NB4 (cell line): ENCODE measurements around the gene MEF2C.

Experiments
- DNase-seq: peaks from one replicate; pipeline ENCODE4 v3.0.0; 2010; ENCODE audit warnings: low read depth
- H3K4me3 ChIP-seq: one replicate; pipeline ENCODE4 v1.5.1; 2011; ENCODE audit warnings: mild to moderate bottlenecking, low read depth, low read length, moderate library complexity
- MYC ChIP-seq: IDR thresholded peaks from 2 replicates; pipeline ENCODE4 v1.6.1; 2011; ENCODE audit warnings: low read depth, low read length
- POLR2A ChIP-seq: IDR thresholded peaks from 2 replicates; pipeline ENCODE4 v1.6.1; 2011; ENCODE audit warnings: mild to moderate bottlenecking; ENCODE audit not compliant: insufficient read length; ENCODE audit errors: extremely low read depth
- TF ChIP-seq, protein P1 (sequence below): IDR thresholded peaks from 2 replicates; pipeline ENCODE4 v1.6.1; 2011; ENCODE audit warnings: low read depth, low read length
- TF ChIP-seq, protein P2 (sequence below): IDR thresholded peaks from one replicate; pipeline ENCODE4 v1.5.1; 2012; ENCODE audit warnings: low read depth, low read length

MEF2C gene

DNA sequence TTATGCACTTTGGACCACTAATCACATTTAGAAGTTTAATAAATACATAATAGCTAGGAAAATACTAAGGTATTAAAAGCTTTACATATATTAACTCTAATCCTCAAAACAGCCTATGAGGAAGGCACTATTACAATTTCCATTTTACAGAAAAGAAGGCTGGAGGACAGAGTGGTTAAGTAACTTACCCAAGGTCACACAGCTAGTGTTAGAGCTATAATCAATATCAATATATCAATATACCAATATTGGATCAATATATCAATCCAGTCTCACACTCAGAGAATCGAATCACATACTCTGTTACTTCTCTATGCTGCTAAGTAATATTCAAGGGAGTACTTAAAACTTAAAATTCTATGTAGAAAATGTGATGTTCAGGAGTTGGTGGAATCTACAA is 45.2 kb downstream of the MEF2C start:
- H3K4me3 ChIP-seq, result no peak overlapping the region
- DNase-seq, result no peak
- TF ChIP-seq MYC, result no peak

DNA sequence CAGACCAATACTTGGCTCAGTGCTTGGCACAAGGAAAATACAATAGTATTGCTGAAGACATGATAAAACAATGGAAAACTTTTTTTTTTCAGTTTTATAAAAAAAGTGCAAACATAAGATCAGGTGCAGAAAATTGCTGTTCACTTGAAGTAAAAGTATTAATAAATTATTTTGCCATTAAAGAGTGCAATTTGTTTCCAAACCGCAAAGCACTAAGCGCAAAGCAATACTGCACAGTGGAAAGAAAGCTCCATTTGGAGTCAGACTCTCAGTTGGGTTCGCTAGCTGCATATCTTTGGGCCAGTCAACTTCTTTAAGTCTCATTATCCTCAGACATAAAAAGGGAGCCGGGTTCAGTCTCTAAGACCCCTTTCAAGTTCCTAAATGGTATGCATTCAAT is 45.8 kb downstream of the MEF2C start:
- no peak overlapping the region for H3K4me3 ChIP-seq
- DNase-seq, result no peak
- TF ChIP-seq POLR2A (no peak), MYC (no peak)
- TF ChIP-seq, protein P1, sequence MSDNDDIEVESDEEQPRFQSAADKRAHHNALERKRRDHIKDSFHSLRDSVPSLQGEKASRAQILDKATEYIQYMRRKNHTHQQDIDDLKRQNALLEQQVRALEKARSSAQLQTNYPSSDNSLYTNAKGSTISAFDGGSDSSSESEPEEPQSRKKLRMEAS, result no peak
- TF ChIP-seq, protein P2, sequence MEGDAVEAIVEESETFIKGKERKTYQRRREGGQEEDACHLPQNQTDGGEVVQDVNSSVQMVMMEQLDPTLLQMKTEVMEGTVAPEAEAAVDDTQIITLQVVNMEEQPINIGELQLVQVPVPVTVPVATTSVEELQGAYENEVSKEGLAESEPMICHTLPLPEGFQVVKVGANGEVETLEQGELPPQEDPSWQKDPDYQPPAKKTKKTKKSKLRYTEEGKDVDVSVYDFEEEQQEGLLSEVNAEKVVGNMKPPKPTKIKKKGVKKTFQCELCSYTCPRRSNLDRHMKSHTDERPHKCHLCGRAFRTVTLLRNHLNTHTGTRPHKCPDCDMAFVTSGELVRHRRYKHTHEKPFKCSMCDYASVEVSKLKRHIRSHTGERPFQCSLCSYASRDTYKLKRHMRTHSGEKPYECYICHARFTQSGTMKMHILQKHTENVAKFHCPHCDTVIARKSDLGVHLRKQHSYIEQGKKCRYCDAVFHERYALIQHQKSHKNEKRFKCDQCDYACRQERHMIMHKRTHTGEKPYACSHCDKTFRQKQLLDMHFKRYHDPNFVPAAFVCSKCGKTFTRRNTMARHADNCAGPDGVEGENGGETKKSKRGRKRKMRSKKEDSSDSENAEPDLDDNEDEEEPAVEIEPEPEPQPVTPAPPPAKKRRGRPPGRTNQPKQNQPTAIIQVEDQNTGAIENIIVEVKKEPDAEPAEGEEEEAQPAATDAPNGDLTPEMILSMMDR, result no peak

DNA sequence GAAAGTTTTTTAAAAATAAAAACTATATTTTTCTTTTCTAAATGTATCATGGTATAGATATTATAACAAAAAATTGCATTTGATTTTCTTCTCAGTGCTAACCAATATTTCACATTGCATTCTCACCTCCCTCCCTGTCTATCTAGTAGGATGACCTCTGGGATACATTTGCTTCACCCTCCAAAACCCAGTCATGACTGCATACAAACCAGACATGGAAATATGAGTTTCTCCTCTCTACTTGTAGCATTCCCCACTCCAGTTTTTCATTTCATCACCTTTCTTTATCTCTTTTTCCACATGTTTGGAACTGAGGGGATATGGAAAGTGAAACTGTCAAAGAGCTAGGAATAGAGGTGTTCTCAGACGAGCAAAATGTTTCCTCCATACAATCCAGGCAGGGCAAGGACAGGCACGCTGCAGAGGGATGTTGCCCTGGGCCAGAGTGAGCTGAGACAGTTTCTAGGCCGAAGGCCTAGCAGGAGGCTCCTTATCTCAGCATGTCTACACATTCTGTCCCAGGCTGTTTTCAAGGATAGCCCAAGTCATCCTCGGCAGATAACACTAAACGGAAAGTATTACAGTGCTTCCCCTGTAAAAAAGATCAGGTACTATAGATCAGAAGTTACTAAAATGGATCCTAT is 46.7 kb downstream of the MEF2C start:
- no peak overlapping the region for H3K4me3 ChIP-seq
- TF ChIP-seq, protein P2, result no peak
- no peak for TF ChIP-seq POLR2A
- DNase-seq, result no peak

DNA sequence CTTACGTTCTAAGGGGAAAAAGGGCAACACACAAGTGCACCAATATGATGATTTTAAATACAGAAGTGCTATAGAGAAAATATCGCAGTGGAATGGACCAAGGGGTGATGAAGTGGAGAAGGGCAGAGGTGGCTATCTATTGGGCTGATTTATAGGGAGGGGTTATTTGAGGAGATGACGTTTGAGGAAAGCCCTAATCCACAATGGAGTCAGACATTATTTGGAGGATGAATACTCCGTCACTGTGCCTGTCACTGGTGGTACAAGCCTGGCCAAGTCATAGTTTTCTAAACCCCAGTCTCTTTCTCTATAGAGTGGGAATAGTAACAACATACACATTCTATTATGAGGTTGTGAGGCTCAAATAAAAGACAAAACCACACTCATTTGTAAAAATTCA is 48.5 kb downstream of the MEF2C start:
- TF ChIP-seq MYC, result no peak
- no peak for TF ChIP-seq POLR2A
- TF ChIP-seq, protein P2, result no peak
- TF ChIP-seq, protein P1, result no peak
- no peak overlapping the region for H3K4me3 ChIP-seq
- DNase-seq, result no peak

DNA sequence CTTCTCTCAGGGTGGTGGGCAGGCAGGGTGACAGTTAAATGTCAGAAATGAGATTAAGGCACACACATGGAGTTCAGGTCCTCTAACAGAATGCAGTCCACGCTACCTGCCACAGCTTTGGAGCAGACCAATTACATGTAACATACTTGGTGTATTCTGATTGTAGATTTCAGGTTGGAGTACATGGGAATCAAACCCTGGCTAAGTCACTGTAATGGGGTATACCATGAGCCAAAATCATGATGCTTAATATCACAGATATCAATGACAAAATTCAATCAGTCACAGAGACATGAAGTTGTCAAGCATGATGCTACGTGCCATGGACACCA is 48.9 kb downstream of the MEF2C start:
- no peak for DNase-seq
- H3K4me3 ChIP-seq, result no peak overlapping the region
- TF ChIP-seq, protein P1, result no peak
- TF ChIP-seq POLR2A (no peak), MYC (no peak)
- TF ChIP-seq, protein P2, result no peak

DNA sequence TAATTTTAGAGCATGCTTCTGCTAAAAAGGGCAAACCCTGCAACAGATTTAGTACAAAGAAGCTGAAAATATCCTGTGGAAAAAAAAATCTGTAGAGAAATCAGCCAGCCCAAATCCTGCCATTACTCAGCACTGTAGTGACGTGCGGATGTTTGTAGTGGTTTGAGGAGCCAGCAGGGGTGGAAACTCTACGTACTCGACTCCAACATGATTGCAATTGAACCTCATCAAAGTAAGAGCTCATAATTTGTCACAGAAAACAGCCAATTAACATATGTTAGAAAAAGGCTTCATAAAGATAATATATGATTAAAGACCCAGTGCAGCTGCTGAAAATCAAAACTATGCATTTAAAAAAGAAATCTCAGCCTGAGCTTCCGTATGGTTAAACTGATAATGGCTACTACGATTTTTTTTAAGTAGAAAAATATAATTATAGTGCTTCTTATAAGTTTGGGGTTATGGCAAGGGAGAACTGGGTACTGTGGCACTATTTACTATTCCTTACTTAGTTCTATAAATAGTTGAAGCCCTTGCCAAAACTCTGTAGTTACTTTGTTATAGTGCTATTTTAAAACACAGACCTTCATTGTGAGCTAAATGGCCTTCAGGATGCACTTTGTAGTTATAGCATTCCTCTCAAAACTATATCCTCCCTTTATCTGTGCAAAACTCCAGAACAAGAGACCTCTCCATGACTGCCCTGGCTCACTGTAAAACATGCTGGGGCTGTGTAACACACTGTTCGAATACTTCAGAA is 49.4 kb downstream of the MEF2C start:
- TF ChIP-seq, protein P2, result no peak
- no peak for TF ChIP-seq POLR2A
- TF ChIP-seq MYC, result no peak
- TF ChIP-seq, protein P1, result no peak
- DNase-seq, result no peak
- H3K4me3 ChIP-seq, result no peak overlapping the region
